ENCODE measurements around the gene ARHGEF16. TPM values are rescaled to one million over a fixed set of nuclear protein-coding genes. Genes with fewer than 3 reads are reported as not detected.

Gene ARHGEF16
- total RNA-seq, 1 donor from 2014 or later = not detected

DNA sequence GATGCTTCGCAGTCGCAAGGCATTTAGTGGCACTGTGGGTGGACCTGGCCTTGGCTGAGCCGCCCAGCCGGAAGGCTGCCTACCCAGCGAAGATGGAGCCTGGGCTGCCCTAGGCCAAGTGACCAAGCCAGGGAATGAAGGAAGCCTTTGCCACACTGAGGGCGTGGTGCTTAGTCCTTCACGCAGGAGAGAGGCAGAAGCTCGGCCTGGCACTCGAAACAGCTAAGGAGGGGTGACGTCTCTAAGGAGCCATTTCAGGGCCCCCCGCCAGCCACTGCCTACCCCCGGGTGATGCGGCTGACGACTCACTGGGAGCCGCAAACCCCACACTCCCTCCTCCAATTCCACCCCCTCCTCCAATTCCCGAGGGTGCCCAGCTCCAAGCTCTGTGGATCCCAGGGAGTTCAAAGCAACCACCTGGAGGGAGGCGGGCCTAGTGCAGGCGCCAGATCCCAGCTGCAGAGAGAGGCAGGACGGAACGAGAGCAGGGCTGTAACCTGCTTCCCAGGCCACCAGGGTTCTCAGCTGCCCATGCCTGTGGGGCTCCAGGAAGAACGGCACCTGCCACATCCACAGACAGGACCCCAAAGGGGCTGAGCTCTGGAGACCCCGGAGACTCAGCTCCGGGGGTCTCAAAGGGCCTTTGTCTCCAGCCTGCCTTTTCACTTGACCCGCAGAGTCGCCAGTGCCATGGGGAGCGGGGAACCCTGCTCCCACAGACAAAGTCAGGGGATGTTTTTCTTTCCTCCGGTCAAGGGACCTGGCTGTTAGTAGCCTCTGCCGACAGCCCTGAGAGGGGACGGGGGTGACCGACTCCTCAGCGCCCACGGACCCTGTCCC lies 75.8 kb downstream of the ARHGEF16 start:
- no peak for ATAC-seq (ENCODE audit: low read depth)
- Mint-ChIP-seq H3K27ac (peak overlapping the region; percentile 35), H3K9me3 (no peaks in the 10 kb centered on the region), H3K36me3 (ENCODE audit: low read depth) (no peaks in the 10 kb centered on the region), H3K4me1 (peaks cover 15% of the 10 kb centered on the region), H3K27me3 (no peaks in the 10 kb centered on the region), H3K4me3 (peak overlapping the region; percentile 75)
- DNase-seq = no peak
- TF ChIP-seq, protein P1, sequence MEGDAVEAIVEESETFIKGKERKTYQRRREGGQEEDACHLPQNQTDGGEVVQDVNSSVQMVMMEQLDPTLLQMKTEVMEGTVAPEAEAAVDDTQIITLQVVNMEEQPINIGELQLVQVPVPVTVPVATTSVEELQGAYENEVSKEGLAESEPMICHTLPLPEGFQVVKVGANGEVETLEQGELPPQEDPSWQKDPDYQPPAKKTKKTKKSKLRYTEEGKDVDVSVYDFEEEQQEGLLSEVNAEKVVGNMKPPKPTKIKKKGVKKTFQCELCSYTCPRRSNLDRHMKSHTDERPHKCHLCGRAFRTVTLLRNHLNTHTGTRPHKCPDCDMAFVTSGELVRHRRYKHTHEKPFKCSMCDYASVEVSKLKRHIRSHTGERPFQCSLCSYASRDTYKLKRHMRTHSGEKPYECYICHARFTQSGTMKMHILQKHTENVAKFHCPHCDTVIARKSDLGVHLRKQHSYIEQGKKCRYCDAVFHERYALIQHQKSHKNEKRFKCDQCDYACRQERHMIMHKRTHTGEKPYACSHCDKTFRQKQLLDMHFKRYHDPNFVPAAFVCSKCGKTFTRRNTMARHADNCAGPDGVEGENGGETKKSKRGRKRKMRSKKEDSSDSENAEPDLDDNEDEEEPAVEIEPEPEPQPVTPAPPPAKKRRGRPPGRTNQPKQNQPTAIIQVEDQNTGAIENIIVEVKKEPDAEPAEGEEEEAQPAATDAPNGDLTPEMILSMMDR (IDR thresholded peaks at IDR 0.05) = no peak
- ChIA-PET POLR2A (interaction anchor here (0.5 to 0.6 kb wide), 2 partner anchors 477 to 1301 kb away, joined by 3 to 7 read pairs; no protein-coding TSS in a partner anchor), CTCF (interaction anchor here (1.7 kb wide), 1 partner anchor 89 kb away, joined by 5 read pairs; no protein-coding TSS in a partner anchor)
- intact Hi-C loops (cut with micrococcal nuclease) = loop anchor here (2.0 kb wide), 1 partner anchor 326 kb away; the partner anchor contains the start of genes CEP104 and DFFB

Other genes with a start within 250 kb of the ARHGEF16 start
- gene MEGF6, start 156.8 kb downstream of the ARHGEF16 start, total RNA-seq = 8.5 and 10.9 TPM in 2 replicates
- 26.5 and 27.0 TPM in 2 replicates for gene TPRG1L, start 170.3 kb downstream of the ARHGEF16 start, total RNA-seq
- 27.0 and 30.1 TPM in 2 replicates for gene WRAP73, start 195.4 kb downstream of the ARHGEF16 start, total RNA-seq
- gene TP73, start 197.9 kb downstream of the ARHGEF16 start, total RNA-seq = 2.1 and 2.6 TPM in 2 replicates

Measured in activated B cell treated with CpG ODN at 0.5 μM for 24 hours (primary cell).